Endothelial cell of umbilical vein (primary cell): ENCODE measurements around the gene RAPGEF4. TPM values are rescaled to one million over a fixed set of nuclear protein-coding genes. Genes with fewer than 3 reads are reported as not detected.

ENCODE experiments used
- BruUV-seq: library from RNA; stranded (reverse); fragments of 400-500 nt; replicated peaks from 2 replicates; lab custom pipeline; 2021; lab: Mats Ljungman, UMichigan
- CTCF ChIA-PET: fragments of 300-600, 350-600 bp; sonication (Branson Sonifier 250); formaldehyde crosslinking; loops from one replicate; lab custom pipeline; 2021; ENCODE audit warnings: antibody characterized with exemption, inconsistent platforms; lab: Charles Lee
- POLR2A ChIA-PET: fragments of 300-600, 350-600 bp; sonication (Branson Sonifier 250); formaldehyde crosslinking; loops from one replicate; lab custom pipeline; 2021; ENCODE audit warnings: antibody characterized with exemption, inconsistent platforms; lab: Charles Lee
- DNase-seq: peaks from one replicate; pipeline ENCODE4 v3.0.0-alpha.2; 2011; ENCODE audit warnings: low read depth, low spot score
- FAIRE-seq: peaks from 2 replicates; lab custom pipeline; 2011; peaks lifted over from hg19 to GRCh38; lab: Jason Lieb, UNC
- H2AFZ ChIP-seq: 2 replicates; pipeline ENCODE4 v1.6.0; 2012; ENCODE audit warnings: low read depth, low read length, control low read depth, inconsistent platforms
- H3K27ac ChIP-seq: 2 replicates; pipeline ENCODE4 v1.5.1; 2011; ENCODE audit warnings: low read depth, mild to moderate bottlenecking, control low read depth, low read length, moderate library complexity; ENCODE audit not compliant: insufficient read depth
- H3K27me3 ChIP-seq, 2 experiments: 2 replicates each; pipeline versions ENCODE4 v1.6.0 to v1.6.1; 2011; ENCODE audit warnings: low read length in 2 of 2, mixed read lengths in 1 of 2; ENCODE audit not compliant: control insufficient read depth in 2 of 2, insufficient read depth in 2 of 2
- H3K36me3 ChIP-seq, 2 experiments: 2 replicates in 1 of 2; 3 replicates in 1 of 2; pipeline ENCODE4 v1.5.1; 2011; ENCODE audit warnings: low read length in 2 of 2, mild to moderate bottlenecking in 1 of 2, moderate library complexity in 1 of 2; ENCODE audit not compliant: control insufficient read depth in 2 of 2, insufficient read depth in 2 of 2; ENCODE audit errors: extremely low read depth in 1 of 2
- H3K4me1 ChIP-seq: 3 replicates; pipeline ENCODE4 v1.5.1; 2011; ENCODE audit warnings: mild to moderate bottlenecking, low read length; ENCODE audit not compliant: control insufficient read depth, insufficient read depth; ENCODE audit errors: extremely low read depth
- H3K4me2 ChIP-seq: 2 replicates; pipeline ENCODE4 v1.6.1; 2011; ENCODE audit warnings: low read length, control low read depth, mixed read lengths; ENCODE audit not compliant: insufficient read depth
- H3K4me3 ChIP-seq, 3 experiments: fragments of 200-600 bp in 1 of 3; sonication (generic), shearing (Covaris generic) in 1 of 3; replicated peaks in 1 of 3; 2 replicates each; pipeline ENCODE4 v1.5.1; 2011 to 2016; ENCODE audit warnings: control low read depth in 3 of 3, low read length in 3 of 3, mild to moderate bottlenecking in 2 of 3, inconsistent platforms in 1 of 3, low read depth in 1 of 3, moderate library complexity in 1 of 3; ENCODE audit not compliant: insufficient read depth in 1 of 3
- H3K79me2 ChIP-seq: 2 replicates; pipeline ENCODE4 v1.6.0; 2012; ENCODE audit warnings: low read length, inconsistent platforms; ENCODE audit not compliant: control insufficient read depth, insufficient read depth
- H3K9ac ChIP-seq: replicated peaks from 2 replicates; pipeline ENCODE3; 2011; ENCODE audit warnings: low read length, control low read depth; ENCODE audit not compliant: insufficient read depth; ENCODE audit errors: extremely low read depth
- H3K9me1 ChIP-seq: replicated peaks from 3 replicates; pipeline ENCODE4 v1.6.0; 2011; ENCODE audit warnings: mild to moderate bottlenecking, low read length; ENCODE audit not compliant: control insufficient read depth, insufficient read depth; ENCODE audit errors: extremely low read depth
- H3K9me3 ChIP-seq: replicated peaks from 2 replicates; pipeline ENCODE4 v1.5.1; 2012; ENCODE audit warnings: low read length, inconsistent platforms; ENCODE audit not compliant: control insufficient read depth, insufficient read depth
- H4K20me1 ChIP-seq: replicated peaks from 2 replicates; pipeline ENCODE3; 2011; ENCODE audit warnings: mild to moderate bottlenecking, low read length; ENCODE audit not compliant: control insufficient read depth, insufficient read depth; ENCODE audit errors: extremely low read depth
- CTCF ChIP-seq, 2 donors: IDR thresholded peaks; 1 replicate in 1 of 2; 2 replicates in 1 of 2; pipeline ENCODE4 v1.5.1; 2011; ENCODE audit warnings: low read length in 2 of 2, mild to moderate bottlenecking in 2 of 2, moderate library complexity in 2 of 2, control low read depth in 1 of 2, inconsistent platforms in 1 of 2, low read depth in 1 of 2; ENCODE audit not compliant: insufficient read depth in 1 of 2; ENCODE audit errors: extremely low read depth in 1 of 2
- EZH2 ChIP-seq: IDR thresholded peaks from 2 replicates; pipeline ENCODE4 v1.6.1; 2012; ENCODE audit warnings: borderline replicate concordance, low read depth, mild to moderate bottlenecking, moderate library complexity, low read length, inconsistent platforms; ENCODE audit not compliant: severe bottlenecking
- FOS ChIP-seq: IDR thresholded peaks from 2 replicates; pipeline ENCODE4 v1.6.1; 2011; ENCODE audit warnings: mild to moderate bottlenecking, low read length, moderate library complexity, borderline replicate concordance; ENCODE audit not compliant: insufficient read depth
- GATA2 ChIP-seq: IDR thresholded peaks from 2 replicates; pipeline ENCODE4 v1.7.0; 2011; ENCODE audit warnings: low read depth, mild to moderate bottlenecking, moderate library complexity, mixed read lengths, low read length; ENCODE audit not compliant: insufficient read length, insufficient read depth
- JUN ChIP-seq: IDR thresholded peaks from 2 replicates; pipeline ENCODE4 v1.6.1; 2011; ENCODE audit warnings: borderline replicate concordance, low read depth; ENCODE audit not compliant: insufficient read length, insufficient read depth
- MAX ChIP-seq: IDR thresholded peaks from 2 replicates; pipeline ENCODE4 v1.6.1; 2011; ENCODE audit not compliant: insufficient read depth, insufficient read length
- MYC ChIP-seq: IDR thresholded peaks from one replicate; pipeline ENCODE4 v1.6.1; 2011; ENCODE audit warnings: mild to moderate bottlenecking, low read depth, low read length
- POLR2A ChIP-seq: IDR thresholded peaks from 2 replicates; pipeline ENCODE4 v1.6.1; 2012; ENCODE audit warnings: low read depth, mild to moderate bottlenecking, control low read depth, low read length
- POLR2AphosphoS5 ChIP-seq: IDR thresholded peaks from 2 replicates; pipeline ENCODE4 v1.6.1; 2012; ENCODE audit warnings: low read depth, mild to moderate bottlenecking, control low read depth, low read length, moderate library complexity; ENCODE audit not compliant: insufficient read depth
- dilution Hi-C: fragments of 300-500 bp; cut with MboI; formaldehyde crosslinking; loops from one replicate; pipeline ENCODE4 v1.15.0; 2019; ENCODE audit warnings: low sequenced_read_pairs; ENCODE audit not compliant: extremely low pct_ligation_motif_present
- intact Hi-C: fragments of 100-400 bp; cut with micrococcal nuclease; formaldehyde crosslinking; loops from one replicate; pipeline ENCODE4 v1.10.0; 2022
- polyA plus RNA-seq, 4 experiments: library from polyadenylated mRNA; depleted of rRNA in 3 of 4; stranded (reverse) in 3 of 4; unstranded in 1 of 4; fragments of >200 nt; gene quantifications; 2 replicates each; pipeline versions ENCODE4 v1.2.1 to v1.2.3, GENCODE V29; 2011 to 2012; ENCODE audit warnings: missing spikeins in 1 of 4
- total RNA-seq: library from RNA; stranded (reverse); gene quantifications from 2 replicates; pipeline ENCODE4 v1.2.3, GENCODE V29; 2021

The RAPGEF4 gene
- total and polyA plus RNA-seq, 2 donors (not counting 3 experiments of a cell fraction or from before 2014, with no cell fraction given), result 7.2 to 9.2 TPM

GRCh38 chr2:172770887-172771286 is 35.2 kb downstream of the RAPGEF4 start:
- Histone ChIP-seq H3K79me2 (no peaks in the 10 kb centered on the region), H3K4me3 (no peak overlapping the region), H3K36me3 (no peaks in the 10 kb centered on the region), H3K9ac (no peak overlapping the region), H4K20me1 (no peaks in the 10 kb centered on the region), H3K9me1 (no peaks in the 10 kb centered on the region), H3K9me3 (no peaks in the 10 kb centered on the region), H3K4me2 (no peak overlapping the region), H3K27ac (no peak overlapping the region), H3K27me3 (peaks cover 0 to 2% of the 10 kb centered on the region in 2 experiments), H3K4me1 (no peaks in the 10 kb centered on the region), H2AFZ (no peak overlapping the region)
- ChIA-PET POLR2A (no interaction called here), CTCF (no interaction called here)
- intact Hi-C loops (no loop called here), dilution Hi-C loops (no loop called here)
- BruUV-seq, result no TSS peak
- DNase-seq, result no peak
- FAIRE-seq, result no peak
- TF ChIP-seq FOS, result no peak
- no peak for TF ChIP-seq GATA2

GRCh38 chr2:172772633-172773032 is 37.0 kb downstream of the RAPGEF4 start:
- no peaks in the 10 kb centered on the region for H3K36me3 ChIP-seq
- ChIA-PET POLR2A (no interaction called here), CTCF (no interaction called here)
- no peak overlapping the region for H3K4me3 ChIP-seq
- TF ChIP-seq POLR2AphosphoS5 (no peak), CTCF (IDR thresholded peaks at IDR 0.05; ENCODE audit: extremely low read depth in 1 of 2, insufficient read depth in 1 of 2, low read depth in 1 of 2, low read length in 2 of 2) (no peak), EZH2 (no peak), MYC (no peak), JUN (no peak), FOS (no peak), POLR2A (no peak), MAX (no peak), GATA2 (no peak)
- no peak overlapping the region for H3K4me2 ChIP-seq
- H3K9me1 ChIP-seq, result no peaks in the 10 kb centered on the region
- BruUV-seq, result no TSS peak
- H3K79me2 ChIP-seq, result no peaks in the 10 kb centered on the region
- no peak overlapping the region for H3K9ac ChIP-seq
- peaks cover 0 to 2% of the 10 kb centered on the region in 2 experiments for H3K27me3 ChIP-seq
- H4K20me1 ChIP-seq, result no peaks in the 10 kb centered on the region
- dilution Hi-C loops, result no loop called here
- H2AFZ ChIP-seq, result no peak overlapping the region
- DNase-seq (no peak), FAIRE-seq (no peak)
- no peaks in the 10 kb centered on the region for H3K9me3 ChIP-seq
- no peak overlapping the region for H3K27ac ChIP-seq
- H3K4me1 ChIP-seq, result no peaks in the 10 kb centered on the region
- intact Hi-C loops, result no loop called here
